Loucy (cell line): Measurements from ENCODE around the gene SYNE1.

Experiments
- H2AFZ ChIP-seq: fragments of 200-600 bp; sonication (generic); 2 replicates; pipeline ENCODE4 v1.6.0; 2016; ENCODE audit warnings: antibody characterized with exemption, mild to moderate bottlenecking, low read length, moderate library complexity
- H3F3A ChIP-seq: fragments of 200-600 bp; 2 replicates; pipeline ENCODE4 v1.6.0; 2016; ENCODE audit warnings: antibody characterized with exemption, low read depth, mild to moderate bottlenecking
- H3K27me3 ChIP-seq: fragments of 200-600 bp; sonication (generic); 2 replicates; pipeline ENCODE4 v1.6.1; 2014; ENCODE audit warnings: low read length, mild to moderate bottlenecking; ENCODE audit not compliant: insufficient read depth, poor library complexity, severe bottlenecking
- H3K36me3 ChIP-seq: fragments of 200-600 bp; sonication (generic); 2 replicates; pipeline ENCODE4 v1.6.1; 2016; ENCODE audit warnings: low read length; ENCODE audit not compliant: insufficient read depth
- H3K4me1 ChIP-seq: fragments of 200-600 bp; sonication (generic); 2 replicates; pipeline ENCODE4 v1.5.1; 2014; ENCODE audit warnings: low read length, mild to moderate bottlenecking; ENCODE audit not compliant: insufficient read depth, poor library complexity, severe bottlenecking
- H3K4me2 ChIP-seq: fragments of 200-600 bp; sonication (generic); 2 replicates; pipeline ENCODE4 v1.6.0; 2014; ENCODE audit warnings: antibody characterized with exemption, low read length, low read depth, mild to moderate bottlenecking; ENCODE audit not compliant: poor library complexity, severe bottlenecking
- H3K4me3 ChIP-seq: fragments of 200-600 bp; sonication (generic); 2 replicates; pipeline ENCODE4 v1.5.1; 2014; ENCODE audit warnings: low read length, mild to moderate bottlenecking, mixed read lengths; ENCODE audit not compliant: poor library complexity, severe bottlenecking
- H3K79me2 ChIP-seq: fragments of 200-600 bp; sonication (generic); 2 replicates; pipeline ENCODE4 v1.6.1; 2014; ENCODE audit warnings: low read length; ENCODE audit not compliant: insufficient read depth
- H3K9ac ChIP-seq: fragments of 200-600 bp; sonication (generic); 2 replicates; pipeline ENCODE4 v1.6.0; 2014; ENCODE audit warnings: mild to moderate bottlenecking, low read depth, low read length, moderate library complexity; ENCODE audit not compliant: poor library complexity, severe bottlenecking
- H3K9me2 ChIP-seq: fragments of 200-600 bp; sonication (generic); replicated peaks from 2 replicates; pipeline ENCODE4 v1.6.1; 2016; ENCODE audit warnings: low read depth, low read length, mixed read lengths
- H3K9me3 ChIP-seq: fragments of 200-600 bp; sonication (generic); 2 replicates; pipeline ENCODE4 v1.6.1; 2014; ENCODE audit warnings: mild to moderate bottlenecking, antibody characterized with exemption, low read length, low read depth; ENCODE audit not compliant: insufficient read depth
- H4K20me1 ChIP-seq: fragments of 200-600 bp; sonication (generic); 2 replicates; pipeline ENCODE4 v1.6.0; 2014; ENCODE audit warnings: antibody characterized with exemption, low read length, mild to moderate bottlenecking; ENCODE audit not compliant: insufficient read depth, poor library complexity, severe bottlenecking
- EZH2phosphoT487 ChIP-seq: fragments of 200-600 bp; IDR thresholded peaks from 2 replicates; pipeline ENCODE4 v1.6.1; 2018; ENCODE audit warnings: antibody characterized with exemption, mild to moderate bottlenecking, moderate library complexity, borderline replicate concordance
- TF ChIP-seq, protein P1 (sequence below): fragments of 200-600 bp; sonication (generic); conservative IDR thresholded peaks from 2 replicates; pipeline ENCODE4 v1.5.1; 2014; ENCODE audit warnings: mild to moderate bottlenecking, antibody characterized with exemption, low read length

Gene SYNE1

DNA sequence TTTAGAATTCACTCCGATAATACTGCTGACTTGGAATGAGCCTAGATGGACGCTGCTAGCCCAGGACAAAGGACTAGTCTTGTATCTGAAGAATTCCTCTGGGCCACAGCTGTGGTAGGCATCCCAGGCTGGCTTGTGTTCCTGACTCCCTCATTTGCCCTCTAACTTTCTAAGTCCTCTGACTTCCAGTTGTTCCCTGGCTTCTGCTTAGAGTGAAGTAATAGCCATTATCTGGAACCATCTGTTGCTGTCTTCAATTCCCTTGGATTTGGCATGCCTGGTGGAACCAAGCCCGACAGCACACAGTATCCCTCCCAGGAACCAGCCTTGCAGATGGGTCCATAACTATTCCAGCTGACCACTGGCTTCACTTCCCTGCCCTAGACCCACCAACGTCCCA lies 376.0 kb downstream of the SYNE1 start:
- Histone ChIP-seq H3F3A (no peaks in the 10 kb centered on the region), H3K4me3 (no peak overlapping the region), H3K9me3 (no peaks in the 10 kb centered on the region), H3K79me2 (no peaks in the 10 kb centered on the region), H3K4me2 (no peak overlapping the region), H3K36me3 (peaks cover 6% of the 10 kb centered on the region; the same call in 1 of the 2 replicates), H4K20me1 (no peaks in the 10 kb centered on the region), H3K27me3 (no peaks in the 10 kb centered on the region), H3K9ac (no peak overlapping the region), H3K4me1 (no peaks in the 10 kb centered on the region), H2AFZ (no peak overlapping the region), H3K9me2 (no peaks in the 10 kb centered on the region)
- TF ChIP-seq EZH2phosphoT487 = no peak

DNA sequence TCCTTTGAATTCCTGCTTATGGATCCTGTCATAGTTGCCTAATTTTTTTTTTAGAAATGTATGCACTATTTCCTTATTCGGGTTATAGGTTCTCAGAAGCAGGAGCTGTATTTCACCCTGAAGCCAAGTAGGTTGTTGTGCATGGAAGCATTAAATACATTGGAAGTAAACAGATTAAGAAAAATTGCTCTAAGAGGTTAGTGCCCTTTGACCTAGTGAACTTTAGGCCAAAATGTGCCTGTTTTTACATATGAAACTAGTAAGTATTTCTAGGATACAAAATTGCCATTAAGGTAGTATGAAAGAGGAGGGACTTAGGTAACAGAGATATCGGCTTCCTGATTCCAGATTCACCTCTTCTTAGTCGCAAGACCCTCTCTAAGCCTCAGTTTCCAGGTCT lies 377.9 kb downstream of the SYNE1 start:
- Histone ChIP-seq H3K4me2 (no peak overlapping the region), H4K20me1 (no peaks in the 10 kb centered on the region), H3F3A (no peaks in the 10 kb centered on the region), H3K9ac (no peak overlapping the region), H3K9me2 (no peaks in the 10 kb centered on the region), H3K27me3 (no peaks in the 10 kb centered on the region), H3K79me2 (no peaks in the 10 kb centered on the region), H3K9me3 (no peaks in the 10 kb centered on the region), H3K36me3 (peaks cover 18% of the 10 kb centered on the region; the same call in 1 of the 2 replicates), H3K4me1 (no peaks in the 10 kb centered on the region), H3K4me3 (no peak overlapping the region), H2AFZ (no peak overlapping the region)
- TF ChIP-seq EZH2phosphoT487 = no peak
- TF ChIP-seq, protein P1, sequence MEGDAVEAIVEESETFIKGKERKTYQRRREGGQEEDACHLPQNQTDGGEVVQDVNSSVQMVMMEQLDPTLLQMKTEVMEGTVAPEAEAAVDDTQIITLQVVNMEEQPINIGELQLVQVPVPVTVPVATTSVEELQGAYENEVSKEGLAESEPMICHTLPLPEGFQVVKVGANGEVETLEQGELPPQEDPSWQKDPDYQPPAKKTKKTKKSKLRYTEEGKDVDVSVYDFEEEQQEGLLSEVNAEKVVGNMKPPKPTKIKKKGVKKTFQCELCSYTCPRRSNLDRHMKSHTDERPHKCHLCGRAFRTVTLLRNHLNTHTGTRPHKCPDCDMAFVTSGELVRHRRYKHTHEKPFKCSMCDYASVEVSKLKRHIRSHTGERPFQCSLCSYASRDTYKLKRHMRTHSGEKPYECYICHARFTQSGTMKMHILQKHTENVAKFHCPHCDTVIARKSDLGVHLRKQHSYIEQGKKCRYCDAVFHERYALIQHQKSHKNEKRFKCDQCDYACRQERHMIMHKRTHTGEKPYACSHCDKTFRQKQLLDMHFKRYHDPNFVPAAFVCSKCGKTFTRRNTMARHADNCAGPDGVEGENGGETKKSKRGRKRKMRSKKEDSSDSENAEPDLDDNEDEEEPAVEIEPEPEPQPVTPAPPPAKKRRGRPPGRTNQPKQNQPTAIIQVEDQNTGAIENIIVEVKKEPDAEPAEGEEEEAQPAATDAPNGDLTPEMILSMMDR = no peak

DNA sequence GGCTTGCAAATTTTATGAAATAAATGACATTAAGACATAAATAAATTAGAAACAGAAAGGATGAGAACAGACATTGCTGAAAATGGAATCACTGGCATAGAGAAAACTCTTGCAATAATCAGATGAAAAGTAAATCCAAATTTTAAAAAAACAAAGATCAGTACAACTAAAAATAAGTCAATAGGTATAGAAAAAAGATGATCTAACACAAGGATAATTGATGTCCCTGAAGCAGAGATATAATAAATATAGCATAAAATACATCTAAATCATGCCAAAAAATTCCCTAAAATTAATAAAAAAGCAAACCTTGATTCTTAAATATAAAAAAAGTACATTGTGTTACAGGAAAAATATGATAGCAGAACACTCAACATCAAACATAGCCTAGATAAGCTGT lies 379.6 kb downstream of the SYNE1 start:
- Histone ChIP-seq H3K4me1 (no peaks in the 10 kb centered on the region), H3K9me2 (no peaks in the 10 kb centered on the region), H4K20me1 (no peaks in the 10 kb centered on the region), H3K9me3 (no peaks in the 10 kb centered on the region), H3K4me3 (no peak overlapping the region), H3K79me2 (no peaks in the 10 kb centered on the region), H3K27me3 (no peaks in the 10 kb centered on the region), H3K36me3 (peaks cover 15% of the 10 kb centered on the region; the same call in 1 of the 2 replicates), H3K4me2 (no peak overlapping the region), H2AFZ (no peak overlapping the region), H3K9ac (no peak overlapping the region), H3F3A (no peaks in the 10 kb centered on the region)
- TF ChIP-seq, protein P1 = no peak
- TF ChIP-seq EZH2phosphoT487 = no peak

DNA sequence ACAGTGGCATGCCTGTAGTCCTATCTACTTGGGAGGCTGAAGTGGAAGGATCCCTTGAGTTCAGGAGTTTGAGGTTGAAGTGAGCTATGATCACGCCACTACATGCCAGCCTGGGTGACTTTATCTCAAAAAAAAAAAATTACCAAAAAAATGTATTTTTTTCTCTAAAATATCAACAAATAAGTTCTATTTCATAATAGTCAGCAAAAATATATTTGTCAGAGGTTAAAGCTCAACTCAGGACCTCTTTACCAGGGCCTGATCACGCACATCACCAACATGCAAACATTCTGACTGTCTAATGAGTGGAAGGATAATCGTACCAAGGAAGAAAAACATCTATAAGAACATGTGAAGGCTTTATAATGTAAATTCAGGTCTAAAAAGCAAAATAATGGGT lies 387.0 kb downstream of the SYNE1 start:
- no peaks in the 10 kb centered on the region for H3K27me3 ChIP-seq
- H3K4me3 ChIP-seq = no peak overlapping the region
- no peak overlapping the region for H3K9ac ChIP-seq
- no peak overlapping the region for H3K4me2 ChIP-seq
- H3K4me1 ChIP-seq = no peaks in the 10 kb centered on the region
- no peaks in the 10 kb centered on the region for H3K79me2 ChIP-seq
- H3F3A ChIP-seq = no peaks in the 10 kb centered on the region
- no peaks in the 10 kb centered on the region for H3K9me2 ChIP-seq
- TF ChIP-seq, protein P1 = no peak
- TF ChIP-seq EZH2phosphoT487 = no peak
- no peak overlapping the region for H2AFZ ChIP-seq
- H3K36me3 ChIP-seq = peaks cover 6% of the 10 kb centered on the region; the same call in 1 of the 2 replicates
- H3K9me3 ChIP-seq = no peaks in the 10 kb centered on the region
- H4K20me1 ChIP-seq = no peaks in the 10 kb centered on the region
